HCT116 (cell line): Measurements from ENCODE around the gene KCNC1. TPM values are rescaled to one million over a fixed set of nuclear protein-coding genes. Genes with fewer than 3 reads are reported as not detected.
A peak's percentile ranks its signal among the peaks of the same experiment; 100 is the strongest.

Experiments
- ATAC-seq: fragments of 200-7000 bp; cut with Tn5 transposase; 2 replicates; pipeline ENCODE4 v1.9.1; 2020; ENCODE audit warnings: mild to moderate bottlenecking, moderate library complexity
- BruUV-seq: library from RNA; stranded (reverse); fragments of 400-500 nt; replicated peaks from 2 replicates; lab custom pipeline; 2021; lab: Mats Ljungman, UMichigan
- CTCF ChIA-PET: fragments of 300-600 bp; sonication (Branson Sonifier 250); formaldehyde crosslinking; loops from one replicate; lab custom pipeline; 2021; ENCODE audit warnings: antibody characterized with exemption; lab: Charles Lee
- POLR2A ChIA-PET: fragments of 300-600, 350-600 bp; sonication (Branson Sonifier 250); formaldehyde crosslinking; loops from one replicate; lab custom pipeline; 2021; ENCODE audit warnings: antibody characterized with exemption; lab: Charles Lee
- RAD21 ChIA-PET, 2 experiments: fragments of 300-600 bp; sonication (Branson Sonifier 250); formaldehyde crosslinking; loops; one replicate each; lab custom pipeline; 2023; ENCODE audit warnings: low total read pairs in 2 of 2; ENCODE audit not compliant: uncharacterized antibody in 2 of 2, unreplicated experiment in 2 of 2, low non-redundant PET in 1 of 2; lab: Charles Lee
- DNase-seq: peaks from one replicate; pipeline ENCODE4 v3.0.0-alpha.2; 2010; ENCODE audit warnings: low read depth, low spot score
- H2AFZ ChIP-seq: fragments of 200-600 bp; shearing (Covaris generic), sonication (generic); 2 replicates; pipeline ENCODE4 v1.6.1; 2017; ENCODE audit warnings: low read depth, mixed run types, mixed read lengths, antibody characterized with exemption, low read length; ENCODE audit not compliant: poor library complexity, severe bottlenecking
- H3K27ac ChIP-seq: 2 replicates; pipeline ENCODE4 v1.5.1; 2012; ENCODE audit warnings: low read depth, low read length
- H3K27me3 ChIP-seq: fragments of 200-600 bp; sonication (generic); 2 replicates; pipeline ENCODE4 v1.6.1; 2016; ENCODE audit warnings: mixed run types, low read length, mixed read lengths; ENCODE audit not compliant: insufficient read depth
- H3K36me3 ChIP-seq, 2 experiments: fragments of 200-500 bp in 1 of 2; fragments of 200-600 bp in 1 of 2; sonication (Bioruptor generic) in 1 of 2; sonication (generic) in 1 of 2; 2 replicates each; pipeline versions ENCODE4 v1.5.1 to v1.6.1; 2014 to 2016; ENCODE audit warnings: low read length in 2 of 2, inconsistent platforms in 1 of 2, mixed read lengths in 1 of 2, mixed run types in 1 of 2; ENCODE audit not compliant: insufficient read depth in 2 of 2, control insufficient read depth in 1 of 2
- H3K4me1 ChIP-seq, 2 experiments: fragments of 200-600 bp in 1 of 2; sonication (generic) in 1 of 2; 2 replicates each; pipeline versions ENCODE4 v1.5.1 to v1.6.1; 2012 to 2017; ENCODE audit warnings: low read length in 2 of 2, inconsistent platforms in 1 of 2, mild to moderate bottlenecking in 1 of 2, mixed read lengths in 1 of 2, mixed run types in 1 of 2, moderate library complexity in 1 of 2; ENCODE audit not compliant: insufficient read depth in 2 of 2, control insufficient read depth in 1 of 2
- H3K4me2 ChIP-seq: fragments of 200-600 bp; sonication (generic); 2 replicates; pipeline ENCODE4 v1.6.1; 2017; ENCODE audit warnings: mixed run types, low read length, mixed read lengths
- H3K4me3 ChIP-seq, 2 experiments: fragments of 200-600 bp in 1 of 2; sonication (generic) in 1 of 2; replicated peaks in 1 of 2; 2 replicates each; pipeline ENCODE4 v1.5.1; 2011 to 2016; ENCODE audit warnings: low read length in 2 of 2, control low read depth in 1 of 2, low read depth in 1 of 2, mild to moderate bottlenecking in 1 of 2, mixed read lengths in 1 of 2, mixed run types in 1 of 2
- H3K79me2 ChIP-seq: fragments of 200-600 bp; sonication (generic); 2 replicates; pipeline ENCODE4 v1.6.1; 2017; ENCODE audit warnings: mild to moderate bottlenecking, mixed run types, low read length, moderate library complexity, mixed read lengths; ENCODE audit not compliant: insufficient read depth
- H3K9ac ChIP-seq: fragments of 200-600 bp; sonication (generic); 2 replicates; pipeline ENCODE4 v1.6.1; 2016; ENCODE audit warnings: low read length, mixed read lengths
- H3K9me2 ChIP-seq: fragments of 200-600 bp; sonication (generic), shearing (Covaris generic); 2 replicates; pipeline ENCODE4 v1.6.1; 2017; ENCODE audit warnings: mixed run types, mild to moderate bottlenecking, moderate library complexity; ENCODE audit not compliant: insufficient read depth
- H3K9me3 ChIP-seq, 2 experiments: fragments of 200-500 bp in 1 of 2; fragments of 200-600 bp in 1 of 2; sonication (Bioruptor generic) in 1 of 2; sonication (generic) in 1 of 2; 2 replicates each; pipeline ENCODE4 v1.6.1; 2014 to 2017; ENCODE audit warnings: low read length in 2 of 2, mixed read lengths in 2 of 2, inconsistent platforms in 1 of 2, low read depth in 1 of 2, mild to moderate bottlenecking in 1 of 2, mixed run types in 1 of 2, moderate library complexity in 1 of 2; ENCODE audit not compliant: control insufficient read depth in 1 of 2, insufficient read depth in 1 of 2
- H4K20me1 ChIP-seq: fragments of 200-600 bp; sonication (generic), shearing (Covaris generic); 2 replicates; pipeline ENCODE4 v1.6.1; 2017; ENCODE audit warnings: mixed run types, mild to moderate bottlenecking, moderate library complexity; ENCODE audit not compliant: insufficient read depth
- CBX3 ChIP-seq: IDR thresholded peaks from 2 replicates; pipeline ENCODE4 v1.6.1; 2012; ENCODE audit warnings: low read depth
- ELF1 ChIP-seq: IDR thresholded peaks from 2 replicates; pipeline ENCODE4 v1.6.1; 2012; ENCODE audit warnings: low read depth, borderline replicate concordance
- YY1 ChIP-seq: IDR thresholded peaks from 2 replicates; pipeline ENCODE4 v1.6.1; 2011; ENCODE audit warnings: low read length, low read depth, moderate library complexity, mild to moderate bottlenecking; ENCODE audit not compliant: insufficient replicate concordance; ENCODE audit errors: extremely low read depth
- ZNF274 ChIP-seq: fragments of 200-500 bp; sonication (Bioruptor generic); IDR thresholded peaks from 2 replicates; pipeline ENCODE4 v1.6.1; 2014; ENCODE audit warnings: mild to moderate bottlenecking, low read depth, low read length, inconsistent platforms
- intact Hi-C: fragments of 100-400 bp; cut with micrococcal nuclease; formaldehyde crosslinking; loops from 2 replicates; pipeline ENCODE4 v1.10.0; 2022
- total RNA-seq: library from RNA; stranded (reverse); gene quantifications from one replicate; pipeline ENCODE4 v1.2.1, GENCODE V29; 2021; ENCODE audit not compliant: unreplicated experiment
- TF ChIP-seq, protein P1 (sequence below): IDR thresholded peaks from 2 replicates; pipeline ENCODE4 v1.6.1; 2012; ENCODE audit warnings: low read depth

Gene KCNC1
- total RNA-seq, 1 experiment from 2014 or later: 0.12 TPM

DNA sequence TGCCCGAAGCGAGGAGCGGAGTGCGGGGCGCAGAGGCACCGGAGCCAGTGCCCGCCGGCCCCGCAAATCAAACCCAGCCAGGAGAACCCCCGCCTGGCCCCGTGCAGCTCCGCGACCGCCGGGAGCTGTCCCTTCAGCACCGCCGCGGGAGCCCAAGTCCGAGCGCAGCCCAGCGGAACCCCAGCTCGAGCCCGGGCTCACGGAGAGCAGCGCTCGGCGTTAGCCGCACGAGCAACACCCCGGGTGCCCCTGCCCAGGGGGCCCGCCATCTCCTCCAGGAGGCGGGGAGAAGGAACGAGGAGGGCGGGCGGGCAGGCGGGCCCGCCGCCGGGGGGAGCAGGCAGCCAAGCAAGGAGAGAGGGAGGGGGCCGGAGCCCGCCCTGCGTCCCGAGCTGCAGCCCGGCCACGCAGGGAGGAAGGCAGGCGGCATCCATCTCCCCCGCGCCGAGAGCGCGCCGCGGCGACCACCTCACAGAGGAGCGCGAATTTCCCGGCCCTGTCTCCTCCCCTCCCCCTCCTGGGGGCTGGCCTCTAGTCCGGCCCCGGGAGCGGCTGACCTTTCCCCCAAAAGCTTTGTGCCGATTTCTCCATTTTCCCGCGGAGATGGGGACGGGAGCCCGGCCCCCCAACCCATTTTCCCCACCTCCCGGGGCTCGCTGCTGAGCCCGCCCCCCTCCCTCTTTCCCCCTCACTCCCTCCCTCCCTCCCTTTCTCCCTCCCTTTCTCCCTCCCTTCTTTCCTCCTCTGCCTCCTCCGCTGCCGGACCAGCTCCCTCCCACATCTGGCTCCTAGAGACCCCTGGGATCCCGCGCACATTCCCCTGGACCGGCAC is 621 bp downstream of the KCNC1 start:
- DNase-seq (no peak), ATAC-seq (peak; percentile 29; the same call in 1 of the 2 replicates)
- Histone ChIP-seq H3K27me3 (no peaks in the 10 kb centered on the region), H3K4me2 (peak overlapping the region; percentile 60), H3K9me3 (no peaks in the 10 kb centered on the region), H4K20me1 (no peaks in the 10 kb centered on the region), H3K9me2 (no peaks in the 10 kb centered on the region), H3K4me3 (peak overlapping the region in 1 of 2 experiments; percentile 34; a peak in 1 of 4 replicates), H2AFZ (no peak overlapping the region), H3K4me1 (peaks cover 0 to 8% of the 10 kb centered on the region in 2 experiments; a peak in 3 of 4 replicates), H3K27ac (no peak overlapping the region), H3K9ac (no peak overlapping the region), H3K36me3 (no peaks in the 10 kb centered on the region), H3K79me2 (no peaks in the 10 kb centered on the region)
- RAD21 ChIA-PET: no interaction called here
- intact Hi-C loops: loop anchor here (5.0 kb wide), 1 partner anchor 348 kb away; the partner anchor contains the start of gene KCNJ11
- POLR2A ChIA-PET: no interaction called here
- CTCF ChIA-PET: no interaction called here
- no TSS peak for BruUV-seq
- no peak for TF ChIP-seq ZNF274
- no peak for TF ChIP-seq CBX3
- no peak for TF ChIP-seq ELF1
- TF ChIP-seq, protein P1, sequence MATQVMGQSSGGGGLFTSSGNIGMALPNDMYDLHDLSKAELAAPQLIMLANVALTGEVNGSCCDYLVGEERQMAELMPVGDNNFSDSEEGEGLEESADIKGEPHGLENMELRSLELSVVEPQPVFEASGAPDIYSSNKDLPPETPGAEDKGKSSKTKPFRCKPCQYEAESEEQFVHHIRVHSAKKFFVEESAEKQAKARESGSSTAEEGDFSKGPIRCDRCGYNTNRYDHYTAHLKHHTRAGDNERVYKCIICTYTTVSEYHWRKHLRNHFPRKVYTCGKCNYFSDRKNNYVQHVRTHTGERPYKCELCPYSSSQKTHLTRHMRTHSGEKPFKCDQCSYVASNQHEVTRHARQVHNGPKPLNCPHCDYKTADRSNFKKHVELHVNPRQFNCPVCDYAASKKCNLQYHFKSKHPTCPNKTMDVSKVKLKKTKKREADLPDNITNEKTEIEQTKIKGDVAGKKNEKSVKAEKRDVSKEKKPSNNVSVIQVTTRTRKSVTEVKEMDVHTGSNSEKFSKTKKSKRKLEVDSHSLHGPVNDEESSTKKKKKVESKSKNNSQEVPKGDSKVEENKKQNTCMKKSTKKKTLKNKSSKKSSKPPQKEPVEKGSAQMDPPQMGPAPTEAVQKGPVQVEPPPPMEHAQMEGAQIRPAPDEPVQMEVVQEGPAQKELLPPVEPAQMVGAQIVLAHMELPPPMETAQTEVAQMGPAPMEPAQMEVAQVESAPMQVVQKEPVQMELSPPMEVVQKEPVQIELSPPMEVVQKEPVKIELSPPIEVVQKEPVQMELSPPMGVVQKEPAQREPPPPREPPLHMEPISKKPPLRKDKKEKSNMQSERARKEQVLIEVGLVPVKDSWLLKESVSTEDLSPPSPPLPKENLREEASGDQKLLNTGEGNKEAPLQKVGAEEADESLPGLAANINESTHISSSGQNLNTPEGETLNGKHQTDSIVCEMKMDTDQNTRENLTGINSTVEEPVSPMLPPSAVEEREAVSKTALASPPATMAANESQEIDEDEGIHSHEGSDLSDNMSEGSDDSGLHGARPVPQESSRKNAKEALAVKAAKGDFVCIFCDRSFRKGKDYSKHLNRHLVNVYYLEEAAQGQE: peak; percentile 70
- TF ChIP-seq YY1: no peak
